ENCODE data around the gene WWP2.

GRCh38 chr16:69924041-69924775 lies 162.1 kb downstream of the WWP2 start:
- TF ChIP-seq FOXP2 (optimal IDR thresholded peaks at IDR 0.05; ENCODE audit: borderline replicate concordance, extremely low read depth, extremely low read length, insufficient read depth) (no peak), TAF1 (IDR thresholded peaks at IDR 0.05; ENCODE audit: borderline replicate concordance, insufficient read depth, low read length) (no peak), POLR2AphosphoS5 (IDR thresholded peaks at IDR 0.05; ENCODE audit: low read depth, low read length) (no peak), REST (IDR thresholded peaks at IDR 0.05; ENCODE audit: insufficient read depth in 1 of 2, low read depth in 2 of 2, low read length in 2 of 2) (no peak)

Measured in PFSK-1 (cell line).